GM19023 (cell line): ENCODE results near the gene EOLA1.
A peak's percentile ranks its signal among the peaks of the same experiment; 100 is the strongest.
"Not testable (repeated sequence)": the region's sequence is repeated elsewhere in the genome, so short reads cannot be mapped to it uniquely, and the experiment has no call there.

Source experiments
- ATAC-seq: cut with Tn5 transposase; IDR thresholded peaks from one replicate; pipeline ENCODE4 v1.9.1; 2021; ENCODE audit warnings: mild to moderate bottlenecking, moderate library complexity; ENCODE audit not compliant: unreplicated experiment

The EOLA1 gene

GRCh38 chrX:149541521-149542047 is 772 bp downstream of the EOLA1 start:
- no peak for ATAC-seq

GRCh38 chrX:149545545-149546543 is 5.0 kb downstream of the EOLA1 start:
- ATAC-seq, result peak; percentile 37

GRCh38 chrX:149546962-149547361 is 6.2 kb downstream of the EOLA1 start:
- ATAC-seq, result not testable (repeated sequence)

- not testable (repeated sequence) for ATAC-seq
These were observed 7.0 kb downstream of the EOLA1 start for GRCh38 chrX:149547782-149548181.

- ATAC-seq, result not testable (repeated sequence)
These were observed 8.9 kb downstream of the EOLA1 start, which contains the start of gene HSFX3 for GRCh38 chrX:149549701-149550100. Gene HSFX3, minus strand, starts transcription at chrX:149549924. Its CDS starts 72 bp downstream, at chrX:149549852.

- not testable (repeated sequence) for ATAC-seq
These were observed 9.6 kb downstream of the EOLA1 start for GRCh38 chrX:149550454-149550853.

GRCh38 chrX:149551245-149551938 is 10.6 kb downstream of the EOLA1 start:
- ATAC-seq, result not testable (repeated sequence)

- not testable (repeated sequence) for ATAC-seq
These were observed 11.1 kb downstream of the EOLA1 start for GRCh38 chrX:149551939-149552248.

- ATAC-seq, result not testable (repeated sequence)
These were observed 14.4 kb downstream of the EOLA1 start for GRCh38 chrX:149555251-149555650.

- ATAC-seq, result no peak
These were observed 22.5 kb downstream of the EOLA1 start for GRCh38 chrX:149563359-149563758.

- no peak for ATAC-seq
These were observed 27.0 kb downstream of the EOLA1 start for GRCh38 chrX:149567621-149568417.

GRCh38 chrX:149568701-149569296 is 28.0 kb downstream of the EOLA1 start:
- ATAC-seq, result no peak

GRCh38 chrX:149569770-149570169 is 29.0 kb downstream of the EOLA1 start:
- ATAC-seq, result no peak

GRCh38 chrX:149570668-149571067 is 29.9 kb downstream of the EOLA1 start:
- ATAC-seq, result no peak

- ATAC-seq, result no peak
These were observed 31.0 kb downstream of the EOLA1 start for GRCh38 chrX:149571770-149572169.

GRCh38 chrX:149572743-149573142 is 31.9 kb downstream of the EOLA1 start:
- ATAC-seq, result no peak

- peak; percentile 99 for ATAC-seq
These were observed 32.6 kb downstream of the EOLA1 start for GRCh38 chrX:149573456-149573855.

- ATAC-seq, result not testable (repeated sequence)
These were observed 44.8 kb downstream of the EOLA1 start for GRCh38 chrX:149585631-149586030.

- not testable (repeated sequence) for ATAC-seq
These were observed 46.5 kb downstream of the EOLA1 start, which contains the start of gene MAGEA9B for GRCh38 chrX:149587359-149587758. Gene MAGEA9B, minus strand, starts transcription at chrX:149587459. Its CDS starts 4,280 bp downstream, at chrX:149583179.

GRCh38 chrX:149590993-149591392 is 50.2 kb downstream of the EOLA1 start:
- ATAC-seq, result not testable (repeated sequence)
